OCI-LY3 (cell line): ENCODE data around the gene SYNJ1.
"Not testable (repeated sequence)": the region's sequence is repeated elsewhere in the genome, so short reads cannot be mapped to it uniquely, and the experiment has no call there.

Experiments used
- H2AFZ ChIP-seq: fragments of 200-600, 300-600 bp; shearing (Covaris generic); 2 replicates; pipeline ENCODE4 v1.6.0; 2014; ENCODE audit warnings: antibody characterized with exemption, low read depth, low read length
- H3K27ac ChIP-seq: fragments of 200-600, 300-600 bp; sonication (generic); 2 replicates; pipeline ENCODE4 v1.5.1; 2014; ENCODE audit warnings: mild to moderate bottlenecking, low read length, moderate library complexity, mixed read lengths
- H3K27me3 ChIP-seq: fragments of 200-600, 300-600 bp; sonication (generic); 2 replicates; pipeline ENCODE4 v1.6.1; 2014; ENCODE audit warnings: low read depth, low read length, mixed read lengths
- H3K36me3 ChIP-seq: fragments of 200-600, 300-600 bp; sonication (generic); replicated peaks from 2 replicates; pipeline ENCODE3; 2014; ENCODE audit warnings: low read depth, low read length, mixed read lengths
- H3K4me1 ChIP-seq: fragments of 300-600, 200-600 bp; sonication (generic); 2 replicates; pipeline ENCODE4 v1.6.1; 2014; ENCODE audit warnings: low read length, mixed read lengths
- H3K4me2 ChIP-seq: fragments of 200-600, 300-600 bp; sonication (generic); 2 replicates; pipeline ENCODE4 v1.6.1; 2014; ENCODE audit warnings: low read length, mixed read lengths
- H3K4me3 ChIP-seq: fragments of 300-600, 200-600 bp; sonication (generic); 2 replicates; pipeline ENCODE4 v1.5.1; 2014; ENCODE audit warnings: antibody characterized with exemption, mild to moderate bottlenecking, low read length, moderate library complexity
- H3K79me2 ChIP-seq: fragments of 300-600, 200-600 bp; shearing (Covaris generic); 2 replicates; pipeline ENCODE4 v1.6.1; 2014; ENCODE audit warnings: mild to moderate bottlenecking, low read length, mixed read lengths
- H3K9ac ChIP-seq: fragments of 300-600, 200-600 bp; shearing (Covaris generic); 2 replicates; pipeline ENCODE4 v1.6.0; 2014; ENCODE audit warnings: mild to moderate bottlenecking, low read length, moderate library complexity
- H3K9me3 ChIP-seq: fragments of 200-600, 300-600 bp; shearing (Covaris generic); 2 replicates; pipeline ENCODE4 v1.6.1; 2014; ENCODE audit warnings: low read length, mixed read lengths; ENCODE audit not compliant: insufficient read depth
- H4K20me1 ChIP-seq: fragments of 200-600, 300-600 bp; sonication (generic); 2 replicates; pipeline ENCODE4 v1.6.1; 2016; ENCODE audit warnings: low read length, mixed read lengths; ENCODE audit not compliant: insufficient read depth
- CTCF ChIP-seq: fragments of 200-600, 300-600 bp; sonication (generic); IDR thresholded peaks from 2 replicates; pipeline ENCODE4 v1.5.1; 2014; ENCODE audit warnings: antibody characterized with exemption, low read length, low read depth
- EZH2phosphoT487 ChIP-seq: fragments of 200-600 bp; shearing (Covaris generic); IDR thresholded peaks from 2 replicates; pipeline ENCODE4 v1.6.1; 2018; ENCODE audit warnings: antibody characterized with exemption, mixed run types, low read depth

Gene SYNJ1

GRCh38 chr21:32641710-32642698 lies 85.8 kb downstream of the SYNJ1 start:
- H3K4me2 ChIP-seq = no peak overlapping the region

GRCh38 chr21:32626621-32627196 lies 101.1 kb downstream of the SYNJ1 start:
- Histone ChIP-seq H3K4me2 (no peak overlapping the region), H2AFZ (no peak overlapping the region), H3K27ac (no peak overlapping the region), H3K27me3 (no peaks in the 10 kb centered on the region), H3K36me3 (no peaks in the 10 kb centered on the region), H3K9ac (no peak overlapping the region), H3K9me3 (no peaks in the 10 kb centered on the region), H3K4me3 (no peak overlapping the region), H3K4me1 (no peaks in the 10 kb centered on the region), H3K79me2 (no peaks in the 10 kb centered on the region), H4K20me1 (no peaks in the 10 kb centered on the region)
- TF ChIP-seq EZH2phosphoT487 (no peak), CTCF (no peak)

More at GRCh38 chr21:32641710-32642698, 85.8 kb downstream of the SYNJ1 start:
- H3K9me3 ChIP-seq = no peaks in the 10 kb centered on the region
- H3K27me3 ChIP-seq = no peaks in the 10 kb centered on the region
- no peak overlapping the region for H3K4me3 ChIP-seq
- H3K27ac ChIP-seq = no peak overlapping the region
- TF ChIP-seq CTCF = no peak
- no peak for TF ChIP-seq EZH2phosphoT487
- H2AFZ ChIP-seq = no peak overlapping the region
- no peaks in the 10 kb centered on the region for H3K4me1 ChIP-seq
- no peaks in the 10 kb centered on the region for H4K20me1 ChIP-seq
- H3K9ac ChIP-seq = no peak overlapping the region
- no peaks in the 10 kb centered on the region for H3K36me3 ChIP-seq
- no peaks in the 10 kb centered on the region for H3K79me2 ChIP-seq

GRCh38 chr21:32618218-32618617 lies 109.6 kb downstream of the SYNJ1 start:
- H3K27me3 ChIP-seq, H4K20me1 ChIP-seq, H2AFZ ChIP-seq, H3K4me1 ChIP-seq, H3K4me2 ChIP-seq, H3K9ac ChIP-seq, H3K27ac ChIP-seq, H3K4me3 ChIP-seq, H3K79me2 ChIP-seq, H3K9me3 ChIP-seq, H3K36me3 ChIP-seq: not testable (repeated sequence)

GRCh38 chr21:32613436-32614043 lies 114.3 kb downstream of the SYNJ1 start:
- no peaks in the 10 kb centered on the region; the same call in 1 of the 2 replicates for H4K20me1 ChIP-seq
- TF ChIP-seq EZH2phosphoT487 (no peak), CTCF (no peak)
- no peak overlapping the region for H2AFZ ChIP-seq
- H3K27ac ChIP-seq = no peak overlapping the region
- H3K4me3 ChIP-seq = peak overlapping the region; percentile 79
- H3K27me3 ChIP-seq = no peaks in the 10 kb centered on the region
- peaks cover 24% of the 10 kb centered on the region for H3K79me2 ChIP-seq
- peak overlapping the region; percentile 91 for H3K4me2 ChIP-seq
- H3K9ac ChIP-seq = no peak overlapping the region
- H3K9me3 ChIP-seq = no peaks in the 10 kb centered on the region
- peaks cover 3% of the 10 kb centered on the region for H3K36me3 ChIP-seq
- H3K4me1 ChIP-seq = peaks cover 8% of the 10 kb centered on the region; the same call in 1 of the 2 replicates
